CD4-positive, alpha-beta T cell treated with Interleukin-17A for 1 hour (primary cell): ENCODE results near the gene FCRLA.
"Not testable (repeated sequence)": the region's sequence is repeated elsewhere in the genome, so short reads cannot be mapped to it uniquely, and the experiment has no call there.

Experiments used
- DNase-seq: peaks from one replicate; pipeline ENCODE4 v3.0.0-alpha.2; 2020

Gene FCRLA

GRCh38 chr1:161706482-161707347, at the start of gene FCRLA:
Gene FCRLA (plus strand): TSS chr1:161707229. CDS start chr1:161707265, 36 bp downstream.
- no peak for DNase-seq

GRCh38 chr1:161658524-161658923, 48.5 kb upstream of the FCRLA start:
- DNase-seq: not testable (repeated sequence)

DNA sequence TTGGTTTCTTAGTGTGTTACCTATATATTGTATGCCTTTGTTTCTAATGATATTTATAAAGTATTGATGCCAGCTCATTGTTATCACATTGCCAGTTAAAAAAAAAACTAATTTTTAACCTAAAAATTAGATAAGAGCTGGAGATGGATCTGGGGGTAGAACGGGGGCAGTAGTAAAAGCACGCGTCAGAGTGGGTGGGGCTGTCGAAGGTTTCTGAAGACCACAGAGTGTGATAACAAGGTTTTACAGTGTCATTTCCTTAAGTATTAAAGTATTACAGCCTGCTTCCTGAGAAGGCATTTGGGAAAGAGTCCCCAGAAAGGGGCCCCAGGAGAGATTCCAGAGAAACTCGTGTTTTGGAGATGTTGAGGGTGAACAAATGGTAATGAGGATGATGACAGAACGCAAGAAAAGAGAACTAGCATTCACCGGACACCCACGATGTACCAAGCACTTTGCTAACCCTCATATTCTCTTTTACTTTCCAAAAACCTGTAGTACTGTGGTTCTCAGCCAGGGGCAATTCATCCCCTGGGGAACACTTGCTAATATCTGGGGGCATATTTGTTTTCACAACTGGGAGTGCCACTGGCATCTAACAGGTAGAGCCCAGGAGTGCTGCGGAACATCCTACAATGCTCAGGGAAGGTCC, 45.2 kb upstream of the FCRLA start:
- DNase-seq: not testable (repeated sequence)

- DNase-seq: not testable (repeated sequence)
Observed at GRCh38 chr1:161662684-161663339, 44.2 kb upstream of the FCRLA start, which contains the start of gene FCGR2B. Gene FCGR2B (plus strand): TSS chr1:161663143. CDS start chr1:161663242, 99 bp downstream.

GRCh38 chr1:161663569-161663968, 43.5 kb upstream of the FCRLA start:
- DNase-seq: not testable (repeated sequence)

DNA sequence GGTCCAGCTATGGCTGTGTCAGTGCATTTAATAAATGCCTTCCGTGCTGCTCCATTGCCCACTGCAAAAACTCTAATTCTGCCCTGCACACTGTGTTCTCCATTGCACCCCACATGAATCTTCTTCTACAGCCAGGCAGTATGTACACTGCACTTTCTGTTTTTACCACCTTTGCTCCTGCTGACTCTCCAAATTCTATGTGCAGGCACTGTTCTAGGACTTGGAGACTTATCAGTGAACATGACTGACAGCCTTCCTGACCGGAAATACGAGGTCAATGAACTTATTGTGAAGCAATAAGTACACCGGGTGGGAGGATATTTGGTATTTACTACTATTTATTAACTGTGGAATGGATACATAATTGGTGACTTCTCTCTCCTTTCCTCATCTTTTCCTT, 42.3 kb upstream of the FCRLA start:
- DNase-seq: not testable (repeated sequence)

GRCh38 chr1:161671045-161672020, 35.7 kb upstream of the FCRLA start:
- DNase-seq: not testable (repeated sequence)

DNA sequence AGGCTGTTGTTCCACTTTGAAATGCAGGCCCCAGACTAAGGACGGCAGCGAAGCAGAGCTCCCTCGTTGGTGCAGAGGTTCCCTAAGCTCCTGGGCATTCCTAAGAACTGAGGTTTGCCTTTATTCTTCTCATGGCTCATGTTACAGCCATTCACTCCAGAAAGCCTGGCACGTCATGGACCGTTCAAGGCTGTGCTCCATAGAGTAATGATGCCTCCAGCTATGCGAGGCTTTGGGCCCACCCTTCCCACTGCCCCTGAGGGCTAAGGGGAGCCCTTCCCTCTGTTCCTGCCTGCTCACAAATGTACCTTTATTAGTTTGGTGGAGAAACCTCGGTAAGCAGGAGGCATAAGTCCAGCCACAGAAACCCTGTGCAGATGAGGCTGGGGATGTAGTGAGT, 33.6 kb upstream of the FCRLA start:
- DNase-seq: not testable (repeated sequence)

GRCh38 chr1:161674447-161674846, 32.6 kb upstream of the FCRLA start:
- DNase-seq: not testable (repeated sequence)

DNA sequence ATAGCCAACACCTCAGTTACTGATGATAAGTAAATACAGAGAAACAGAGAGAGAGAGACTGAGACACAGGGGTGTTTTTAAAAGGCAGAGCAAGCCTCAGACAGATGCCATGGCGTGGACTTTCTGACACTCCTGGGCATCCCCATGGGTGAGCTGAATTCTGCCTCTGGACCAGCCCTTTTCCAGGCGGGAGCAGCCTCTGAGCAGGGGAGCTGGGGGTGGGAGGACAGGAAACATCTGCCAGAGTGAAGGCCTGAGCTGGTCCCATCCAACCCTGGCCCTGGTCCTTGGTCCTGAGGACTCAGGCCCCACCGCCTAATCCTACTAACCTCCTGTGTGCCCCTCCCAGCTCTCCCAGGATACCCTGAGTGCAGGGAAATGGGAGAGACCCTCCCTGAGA, 32.1 kb upstream of the FCRLA start:
- not testable (repeated sequence) for DNase-seq

GRCh38 chr1:161676441-161676840, 30.6 kb upstream of the FCRLA start:
- DNase-seq: no peak

- DNase-seq: no peak
Observed at GRCh38 chr1:161676958-161677689, 29.9 kb upstream of the FCRLA start.

GRCh38 chr1:161678500-161678899, 28.5 kb upstream of the FCRLA start:
- DNase-seq: no peak

DNA sequence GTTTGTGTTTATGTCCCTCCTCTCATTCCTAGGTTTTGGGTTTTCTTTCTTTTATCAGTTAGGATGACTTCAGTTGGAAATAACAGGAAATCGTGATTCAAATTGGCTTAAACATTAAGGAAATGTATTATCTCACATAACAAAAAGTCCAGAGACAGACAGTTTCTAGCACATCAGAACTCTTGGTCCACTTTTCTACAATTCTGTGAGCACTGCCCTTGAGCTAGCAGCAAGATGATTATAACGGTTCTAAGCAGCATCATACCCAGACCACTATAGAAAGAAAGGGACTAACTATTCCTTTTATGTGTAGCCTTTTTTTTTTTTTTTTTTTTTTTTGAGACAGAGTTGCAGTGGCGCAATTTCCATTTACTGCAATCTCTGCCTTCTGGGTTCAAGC, 25.1 kb upstream of the FCRLA start:
- DNase-seq: no peak

DNA sequence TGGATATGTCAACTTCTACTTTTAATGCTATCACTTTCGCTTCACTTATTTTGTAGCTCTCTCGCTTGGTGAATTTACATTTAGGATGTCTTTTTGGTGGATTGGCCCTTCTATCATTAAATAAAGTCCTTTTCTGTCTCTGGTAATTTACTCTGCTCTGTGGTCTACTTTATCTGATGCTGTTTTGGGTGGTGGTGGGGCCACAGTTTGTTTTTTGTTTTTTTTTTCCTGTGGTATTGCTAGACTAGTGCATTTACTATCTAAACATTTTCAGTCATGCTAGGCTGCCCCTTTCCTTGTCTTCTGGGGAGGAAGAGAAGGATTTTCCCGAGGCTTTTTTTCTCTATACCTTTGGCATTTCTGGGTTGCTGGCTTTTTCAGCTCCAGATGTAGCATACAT, 18.1 kb upstream of the FCRLA start:
- DNase-seq: no peak

DNA sequence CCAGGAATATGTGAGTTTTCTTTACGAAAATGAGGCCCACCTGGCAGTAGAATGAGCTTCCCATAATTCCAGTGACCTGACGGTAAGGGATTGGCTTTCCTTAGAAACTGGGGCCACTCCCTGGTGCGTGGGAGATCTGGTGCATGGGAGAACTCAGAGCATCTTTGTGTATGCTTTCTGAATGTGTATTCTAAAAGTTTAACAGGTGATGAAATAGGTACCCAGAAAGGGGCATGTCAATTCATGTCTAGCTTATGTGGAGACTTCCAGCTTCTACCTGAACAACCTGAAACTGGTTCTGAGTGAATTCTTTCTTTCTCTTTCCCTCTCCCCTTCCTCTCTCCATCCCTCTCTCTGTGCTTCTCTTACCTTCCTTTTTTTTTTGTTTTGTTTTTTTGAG, 15.2 kb upstream of the FCRLA start:
- DNase-seq: no peak

- DNase-seq: not testable (repeated sequence)
Observed at GRCh38 chr1:161693020-161693712, 13.9 kb upstream of the FCRLA start.

DNA sequence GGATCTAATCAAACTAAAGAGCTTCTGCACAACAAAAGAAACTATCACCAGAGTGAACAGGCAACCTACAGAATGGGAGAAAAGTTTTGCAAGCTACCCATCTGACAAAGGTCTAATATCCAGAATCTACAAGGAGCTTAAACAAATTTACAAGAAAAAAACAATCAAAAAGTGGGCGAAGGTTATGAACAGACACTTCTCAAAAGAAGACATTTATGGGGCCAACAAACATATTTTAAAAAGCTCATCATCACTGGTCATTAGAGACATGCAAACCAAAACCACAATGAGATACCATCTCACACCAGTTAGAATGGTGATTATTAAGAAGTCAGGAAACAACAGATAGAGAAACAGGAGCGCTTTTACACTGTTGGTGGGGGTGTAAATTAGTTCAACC, 8.7 kb upstream of the FCRLA start:
- DNase-seq: not testable (repeated sequence)

DNA sequence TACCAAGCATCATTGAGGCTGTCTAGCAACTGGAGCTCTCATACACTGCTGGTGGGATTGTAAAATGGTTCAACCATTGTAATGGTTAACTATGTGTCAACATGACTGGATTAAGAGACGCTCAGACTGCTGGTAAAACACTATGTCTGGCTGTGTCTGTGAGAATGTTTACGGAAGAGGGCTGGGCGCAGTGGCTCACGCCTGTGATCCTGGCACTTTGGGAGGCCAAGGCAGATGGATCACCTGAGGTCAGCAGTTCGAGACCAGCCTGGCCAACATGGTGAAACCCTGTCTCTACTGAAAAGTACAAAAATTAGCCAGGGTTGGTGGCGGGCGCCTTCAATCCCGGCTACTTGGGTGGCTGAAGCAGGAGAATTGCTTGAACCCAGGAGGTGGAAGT, 4.8 kb upstream of the FCRLA start:
- no peak for DNase-seq

GRCh38 chr1:161705537-161705936, 1.5 kb upstream of the FCRLA start:
- DNase-seq: no peak

DNA sequence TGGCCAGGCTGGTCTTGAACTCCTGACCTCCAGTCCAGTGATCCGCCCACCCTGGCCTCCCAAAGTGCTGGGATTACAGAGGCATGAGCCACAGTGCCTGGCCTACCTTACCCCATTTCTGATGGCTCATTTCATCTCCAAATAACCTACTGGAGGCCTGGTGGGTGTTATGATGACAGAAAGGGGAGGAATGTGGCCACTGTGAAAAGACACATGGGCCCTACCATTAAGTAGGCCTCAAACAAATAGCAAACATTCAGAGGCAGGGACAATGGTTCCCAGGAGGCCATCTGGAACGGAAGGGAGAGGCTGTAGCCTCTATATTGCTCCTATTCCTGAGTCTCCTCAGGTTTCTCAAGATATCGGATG, 932 bp upstream of the FCRLA start:
- DNase-seq: no peak
